ENCODE results near the gene GNL3L.

DNA sequence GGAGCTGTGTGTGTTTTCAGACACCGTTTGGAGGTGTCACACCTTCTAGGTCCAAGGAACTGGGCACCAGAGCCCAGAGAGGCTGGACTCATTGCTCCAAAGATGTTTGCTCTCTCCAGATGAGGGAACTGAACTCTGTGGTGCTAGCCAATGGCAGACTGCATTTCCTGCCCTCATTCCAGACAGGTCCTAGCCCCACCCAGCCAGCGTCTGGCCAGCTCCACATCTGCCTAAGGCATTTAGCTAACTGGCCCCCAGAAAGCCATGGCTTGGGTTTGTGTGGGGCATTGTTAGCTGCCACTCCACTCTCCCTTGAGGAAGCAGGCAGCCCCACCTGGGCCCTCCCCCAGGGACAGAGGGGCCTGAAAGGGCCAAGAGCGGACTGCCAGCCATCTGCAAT is 45.4 kb upstream of the GNL3L start:
- TF ChIP-seq, protein P1, sequence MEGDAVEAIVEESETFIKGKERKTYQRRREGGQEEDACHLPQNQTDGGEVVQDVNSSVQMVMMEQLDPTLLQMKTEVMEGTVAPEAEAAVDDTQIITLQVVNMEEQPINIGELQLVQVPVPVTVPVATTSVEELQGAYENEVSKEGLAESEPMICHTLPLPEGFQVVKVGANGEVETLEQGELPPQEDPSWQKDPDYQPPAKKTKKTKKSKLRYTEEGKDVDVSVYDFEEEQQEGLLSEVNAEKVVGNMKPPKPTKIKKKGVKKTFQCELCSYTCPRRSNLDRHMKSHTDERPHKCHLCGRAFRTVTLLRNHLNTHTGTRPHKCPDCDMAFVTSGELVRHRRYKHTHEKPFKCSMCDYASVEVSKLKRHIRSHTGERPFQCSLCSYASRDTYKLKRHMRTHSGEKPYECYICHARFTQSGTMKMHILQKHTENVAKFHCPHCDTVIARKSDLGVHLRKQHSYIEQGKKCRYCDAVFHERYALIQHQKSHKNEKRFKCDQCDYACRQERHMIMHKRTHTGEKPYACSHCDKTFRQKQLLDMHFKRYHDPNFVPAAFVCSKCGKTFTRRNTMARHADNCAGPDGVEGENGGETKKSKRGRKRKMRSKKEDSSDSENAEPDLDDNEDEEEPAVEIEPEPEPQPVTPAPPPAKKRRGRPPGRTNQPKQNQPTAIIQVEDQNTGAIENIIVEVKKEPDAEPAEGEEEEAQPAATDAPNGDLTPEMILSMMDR (IDR thresholded peaks at IDR 0.05; ENCODE audit: poor library complexity), result no peak
- TF ChIP-seq EZH2 (IDR thresholded peaks at IDR 0.05; ENCODE audit: borderline replicate concordance), result no peak

Measured in hepatocyte (in vitro differentiated cells).